Tibial nerve (tissue), 3 donors: ENCODE data around the gene NUB1.

Experiments used
- CTCF ChIP-seq, 5 experiments: fragments of 200-600 bp in 3 of 5; fragments of 450-650 bp in 2 of 5; sonication (generic) in 3 of 5; IDR thresholded peaks; one replicate each; pipeline ENCODE4 v1.5.1; 2016 to 2019; ENCODE audit warnings: antibody characterized with exemption in 5 of 5, mild to moderate bottlenecking in 3 of 5, moderate library complexity in 2 of 5
- POLR2A ChIP-seq, 2 donors: fragments of 450-650 bp; IDR thresholded peaks; one replicate each; pipeline ENCODE4 v1.6.1; 2017; ENCODE audit warnings: antibody characterized with exemption in 2 of 2, mild to moderate bottlenecking in 2 of 2, moderate library complexity in 2 of 2

- TF ChIP-seq CTCF (IDR thresholded peaks at IDR 0.05) (no peak), POLR2A (IDR thresholded peaks at IDR 0.05) (no peak)
These were observed 21.3 kb upstream of the NUB1 start for GRCh38 chr7:151320263-151320845.
